Esophagus muscularis mucosa (tissue), 4 donors: Measurements from ENCODE around the gene SPATA12.

ENCODE experiments used
- CTCF ChIP-seq, 3 experiments: fragments of 200-600 bp in 2 of 3; fragments of 450-650 bp in 1 of 3; sonication (generic) in 2 of 3; IDR thresholded peaks; one replicate each; pipeline ENCODE4 v1.5.1; 2017 to 2019; ENCODE audit warnings: antibody characterized with exemption in 3 of 3, mild to moderate bottlenecking in 2 of 3, moderate library complexity in 1 of 3
- EP300 ChIP-seq: sonication (generic); formaldehyde crosslinking; IDR thresholded peaks from one replicate; pipeline ENCODE4 v1.6.1; 2017; ENCODE audit warnings: antibody characterized with exemption
- POLR2AphosphoS5 ChIP-seq, 2 donors: sonication (generic); formaldehyde crosslinking; IDR thresholded peaks; one replicate each; pipeline ENCODE4 v1.6.1; 2017; ENCODE audit warnings: antibody characterized with exemption in 2 of 2

GRCh38 chr3:57031631-57032541, 28.6 kb upstream of the SPATA12 start:
- TF ChIP-seq CTCF (IDR thresholded peaks at IDR 0.05) = no peak
- TF ChIP-seq EP300 = no peak
- TF ChIP-seq POLR2AphosphoS5 (IDR thresholded peaks at IDR 0.05) = no peak
